RWPE1 (cell line): ENCODE measurements around the gene UGT1A10.

Source experiments
- CTCF ChIA-PET: fragments of 350-600 bp; sonication (Branson Sonifier 250); formaldehyde crosslinking; extraction: SDS; loops from one replicate; lab custom pipeline; 2021; lab: Yijun Ruan, JAX
- POLR2A ChIA-PET: fragments of 400-600 bp; formaldehyde crosslinking; extraction: SDS; loops from one replicate; lab custom pipeline; 2020; ENCODE audit warnings: antibody characterized with exemption; ENCODE audit not compliant: low non-redundant PET; lab: Yijun Ruan, JAX
- DNase-seq: peaks from one replicate; pipeline ENCODE4 v3.0.0; 2012; ENCODE audit warnings: low spot score
- H3K27ac ChIP-seq: fragments of 450-650 bp; 2 replicates; pipeline ENCODE4 v1.5.1; 2017
- CTCF ChIP-seq: fragments of 450-650 bp; conservative IDR thresholded peaks from 2 replicates; pipeline ENCODE4 v1.5.1; 2017; ENCODE audit warnings: low read depth, mild to moderate bottlenecking

Gene UGT1A10

GRCh38 chr2:233798335-233799086, 162.3 kb downstream of the UGT1A10 start:
- no peak overlapping the region for H3K27ac ChIP-seq
- DNase-seq: no peak
- ChIA-PET CTCF (no interaction called here), POLR2A (no interaction called here)
- no peak for TF ChIP-seq CTCF

- POLR2A ChIA-PET: no interaction called here
- H3K27ac ChIP-seq: no peak overlapping the region
Measured at GRCh38 chr2:233799087-233799665, 162.9 kb downstream of the UGT1A10 start.

GRCh38 chr2:233799716-233800115, 163.5 kb downstream of the UGT1A10 start:
- H3K27ac ChIP-seq: no peak overlapping the region
- CTCF ChIA-PET: interaction anchor here (0.6 kb wide), 2 partner anchors 250 to 356 kb away, joined by 3 read pairs; no protein-coding TSS in a partner anchor
- no peak for TF ChIP-seq CTCF

More at GRCh38 chr2:233799087-233799665, 162.9 kb downstream of the UGT1A10 start:
- no peak for DNase-seq
- no peak for TF ChIP-seq CTCF
- CTCF ChIA-PET: interaction anchor here (0.6 kb wide), 1 partner anchor 249 kb away, joined by 3 read pairs; no protein-coding TSS in a partner anchor

GRCh38 chr2:233800208-233800607, 164.0 kb downstream of the UGT1A10 start:
- ChIA-PET POLR2A (no interaction called here), CTCF (interaction anchor here (0.6 kb wide), 1 partner anchor 356 kb away, joined by 3 read pairs; no protein-coding TSS in a partner anchor)
- no peak for TF ChIP-seq CTCF
- H3K27ac ChIP-seq: no peak overlapping the region
- no peak for DNase-seq

More at GRCh38 chr2:233799716-233800115, 163.5 kb downstream of the UGT1A10 start:
- POLR2A ChIA-PET: no interaction called here
- no peak for DNase-seq

GRCh38 chr2:233801357-233802131, 165.3 kb downstream of the UGT1A10 start:
- POLR2A ChIA-PET: no interaction called here
- no peak overlapping the region for H3K27ac ChIP-seq
- TF ChIP-seq CTCF: no peak
- DNase-seq: peak; percentile 20
- CTCF ChIA-PET: no interaction called here

- ChIA-PET CTCF (no interaction called here), POLR2A (no interaction called here)
- no peak overlapping the region for H3K27ac ChIP-seq
- DNase-seq: no peak
- TF ChIP-seq CTCF: no peak
Measured at GRCh38 chr2:233802132-233802815, 166.0 kb downstream of the UGT1A10 start.
